Endodermal cell (in vitro differentiated cells): ENCODE measurements around the gene NOD1. TPM values are rescaled to one million over a fixed set of nuclear protein-coding genes. Genes with fewer than 3 reads are reported as not detected.
"Not testable (repeated sequence)": the region's sequence is repeated elsewhere in the genome, so short reads cannot be mapped to it uniquely, and the experiment has no call there.

Source experiments
- DNase-seq: peaks from one replicate; pipeline ENCODE4 v3.0.0-alpha.2; 2017
- H3K27ac ChIP-seq: 2 replicates; pipeline ENCODE4 v1.5.1; 2013; ENCODE audit warnings: mild to moderate bottlenecking, low read depth, low read length, moderate library complexity
- H3K27me3 ChIP-seq: 2 replicates; pipeline ENCODE4 v1.6.1; 2013; ENCODE audit warnings: mild to moderate bottlenecking, low read length, moderate library complexity; ENCODE audit not compliant: insufficient read depth, control insufficient read depth, poor library complexity, severe bottlenecking
- H3K36me3 ChIP-seq: 2 replicates; pipeline ENCODE4 v1.7.0; 2013; ENCODE audit warnings: mild to moderate bottlenecking, low read length, moderate library complexity; ENCODE audit not compliant: control insufficient read depth, insufficient read depth
- H3K4me1 ChIP-seq: one replicate; pipeline ENCODE4 v1.7.0; 2013; ENCODE audit warnings: low read length; ENCODE audit not compliant: control insufficient read depth, insufficient read depth
- H3K4me3 ChIP-seq: 2 replicates; pipeline ENCODE4 v1.5.1; 2013; ENCODE audit warnings: mild to moderate bottlenecking, low read length, moderate library complexity
- H3K9ac ChIP-seq: 2 replicates; pipeline ENCODE4 v1.6.1; 2013; ENCODE audit warnings: mild to moderate bottlenecking, low read length, moderate library complexity; ENCODE audit not compliant: poor library complexity, severe bottlenecking; ENCODE audit errors: extremely low read depth
- H3K9me3 ChIP-seq: 2 replicates; pipeline ENCODE4 v1.6.1; 2013; ENCODE audit warnings: mild to moderate bottlenecking, low read length, moderate library complexity; ENCODE audit not compliant: control insufficient read depth
- H3K27ac Mint-ChIP-seq: 2 replicates; pipeline ENCODE4 v1.8.0; 2020; ENCODE audit warnings: mixed read lengths
- H3K27me3 Mint-ChIP-seq: 2 replicates; pipeline ENCODE4 v1.8.0; 2021; ENCODE audit warnings: mild to moderate bottlenecking, mixed read lengths; ENCODE audit not compliant: insufficient read depth
- H3K36me3 Mint-ChIP-seq: 2 replicates; pipeline ENCODE4 v1.8.0; 2020; ENCODE audit warnings: low read depth, mixed read lengths
- H3K4me1 Mint-ChIP-seq: 2 replicates; pipeline ENCODE4 v1.8.0; 2020; ENCODE audit warnings: mixed read lengths
- H3K4me3 Mint-ChIP-seq: 2 replicates; pipeline ENCODE4 v1.8.0; 2020; ENCODE audit warnings: mild to moderate bottlenecking, moderate library complexity, mixed read lengths
- H3K9me3 Mint-ChIP-seq: 2 replicates; pipeline ENCODE4 v1.8.0; 2020; ENCODE audit warnings: mild to moderate bottlenecking, mixed read lengths
- CTCF ChIP-seq: fragments of 200-600 bp; sonication (generic); conservative IDR thresholded peaks from 2 replicates; pipeline ENCODE4 v1.5.0; 2021; ENCODE audit warnings: antibody characterized with exemption, mild to moderate bottlenecking
- WGBS, 2 experiments: methylation state at CpG; one replicate each; pipeline versions ENCODE4 v1.1.5 to v1.1.7; 2013; ENCODE audit warnings: missing lambda C conversion rate in 2 of 2, mixed read lengths in 1 of 2; ENCODE audit not compliant: insufficient coverage in 1 of 2, insufficient read length in 1 of 2; 5-methylcytosine and 5-hydroxymethylcytosine counted together
- total RNA-seq, 2 donors: library from RNA; stranded (reverse); fragmentation: NEBNext Ultra II Directional in 1 of 2; extraction: Animal tissue kit (Norgen Biotek cat#: 25700) in 1 of 2; gene quantifications; 2 replicates in 1 of 2; 3 replicates in 1 of 2; pipeline ENCODE4 v1.2.1, GENCODE V29; 2021

Gene NOD1
- total RNA-seq, 2 donors from 2014 or later = 3.3 to 3.4 TPM

GRCh38 chr7:30491417-30491816 lies 12.8 kb upstream of the NOD1 start:
- Mint-ChIP-seq H3K36me3 (peaks cover 28% of the 10 kb centered on the region), H3K27me3 (peaks cover 16% of the 10 kb centered on the region), H3K4me1 (no peaks in the 10 kb centered on the region), H3K27ac (no peak overlapping the region), H3K4me3 (no peak overlapping the region), H3K9me3 (peaks cover 43% of the 10 kb centered on the region)
- H3K27me3 ChIP-seq = peaks cover 11% of the 10 kb centered on the region
- H3K9ac ChIP-seq = no peak overlapping the region
- no peak overlapping the region for H3K27ac ChIP-seq
- peaks cover 2% of the 10 kb centered on the region for H3K36me3 ChIP-seq
- no peak overlapping the region for H3K4me3 ChIP-seq
- H3K9me3 ChIP-seq = peaks cover 14% of the 10 kb centered on the region
- H3K4me1 ChIP-seq = no peaks in the 10 kb centered on the region
- no peak for DNase-seq
- TF ChIP-seq CTCF = no peak

GRCh38 chr7:30487371-30487770 lies 8.8 kb upstream of the NOD1 start:
- Mint-ChIP-seq H3K27ac (no peak overlapping the region), H3K27me3 (peaks cover 12% of the 10 kb centered on the region), H3K9me3 (peaks cover 22% of the 10 kb centered on the region), H3K4me3 (no peak overlapping the region), H3K36me3 (no peaks in the 10 kb centered on the region), H3K4me1 (no peaks in the 10 kb centered on the region)
- no peaks in the 10 kb centered on the region for H3K36me3 ChIP-seq
- 89 to 96% methylated on average over 1 of the region's 1 CpG for WGBS, 2 experiments
- no peak overlapping the region for H3K4me3 ChIP-seq
- peaks cover 20% of the 10 kb centered on the region for H3K27me3 ChIP-seq
- H3K4me1 ChIP-seq = no peaks in the 10 kb centered on the region
- no peak for DNase-seq
- TF ChIP-seq CTCF = no peak
- H3K9me3 ChIP-seq = peaks cover 14% of the 10 kb centered on the region
- H3K9ac ChIP-seq = no peak overlapping the region
- H3K27ac ChIP-seq = no peak overlapping the region

GRCh38 chr7:30485667-30486066 lies 7.1 kb upstream of the NOD1 start:
- Mint-ChIP-seq H3K36me3 (no peaks in the 10 kb centered on the region), H3K4me3 (no peak overlapping the region), H3K27ac (no peak overlapping the region), H3K4me1 (no peaks in the 10 kb centered on the region), H3K27me3 (peaks cover 12% of the 10 kb centered on the region), H3K9me3 (peaks cover 6% of the 10 kb centered on the region)
- Histone ChIP-seq H3K9me3 (peaks cover 5% of the 10 kb centered on the region), H3K4me3 (no peak overlapping the region), H3K36me3 (no peaks in the 10 kb centered on the region), H3K27me3 (peaks cover 27% of the 10 kb centered on the region), H3K9ac (no peak overlapping the region), H3K27ac (no peak overlapping the region), H3K4me1 (no peaks in the 10 kb centered on the region)
- TF ChIP-seq CTCF = no peak
- no peak for DNase-seq
- WGBS, 2 experiments = 95% methylated on average over 1 of the region's 1 CpG; no CpG with 5 or more reads in 1 of the 2 experiments

GRCh38 chr7:30481416-30481815 lies 2.8 kb upstream of the NOD1 start:
- not testable (repeated sequence) for H3K4me3 Mint-ChIP-seq
- WGBS, 2 experiments = 93 to 98% methylated on average over 5 to 9 of the region's 9 CpGs

More at GRCh38 chr7:30481416-30481815, 2.8 kb upstream of the NOD1 start:
- H3K27me3 ChIP-seq = peaks cover 55% of the 10 kb centered on the region
- H3K27me3 Mint-ChIP-seq = peaks cover 26% of the 10 kb centered on the region
- not testable (repeated sequence) for H3K9me3 ChIP-seq, H3K36me3 Mint-ChIP-seq, H3K4me1 Mint-ChIP-seq, H3K36me3 ChIP-seq, H3K4me3 ChIP-seq, H3K9me3 Mint-ChIP-seq, H3K27ac ChIP-seq, H3K4me1 ChIP-seq, H3K9ac ChIP-seq, DNase-seq, H3K27ac Mint-ChIP-seq
